GM12878 (cell line): ENCODE data around the gene KCND2. TPM values are rescaled to one million over a fixed set of nuclear protein-coding genes. Genes with fewer than 3 reads are reported as not detected.

Source experiments
- ATAC-seq: fragments of 200-7000 bp; cut with Tn5 transposase; 3 replicates; pipeline ENCODE4 v1.9.1; 2020; ENCODE audit warnings: mild to moderate bottlenecking, moderate library complexity
- BruUV-seq: library from RNA; stranded (reverse); fragments of 400-500 nt; replicated peaks from 2 replicates; lab custom pipeline; 2021; lab: Mats Ljungman, UMichigan
- CTCF ChIA-PET: fragments of 300-600 bp; sonication (Branson Sonifier 250); formaldehyde crosslinking; extraction: SDS; loops from one replicate; lab custom pipeline; 2021; ENCODE audit warnings: inconsistent platforms; lab: Yijun Ruan, JAX
- POLR2A ChIA-PET: fragments of 350-600 bp; formaldehyde crosslinking; extraction: SDS; loops from one replicate; lab custom pipeline; 2021; ENCODE audit warnings: inconsistent platforms; lab: Charles Lee
- RAD21 ChIA-PET: fragments of 300-600 bp; sonication (Branson Sonifier 250); formaldehyde crosslinking; loops from one replicate; lab custom pipeline; 2023; ENCODE audit warnings: antibody characterized with exemption; ENCODE audit not compliant: unreplicated experiment; lab: Charles Lee
- SMC1A ChIA-PET: fragments of 300-600 bp; sonication (Branson Sonifier 250); formaldehyde crosslinking; loops from one replicate; lab custom pipeline; 2023; ENCODE audit not compliant: unreplicated experiment, uncharacterized antibody; lab: Charles Lee
- DNase-seq: peaks from one replicate; pipeline ENCODE4 v3.0.0-alpha.2; 2011; ENCODE audit warnings: low read depth, low spot score
- FAIRE-seq: peaks from 3 replicates; lab custom pipeline; 2011; peaks lifted over from hg19 to GRCh38; lab: Jason Lieb, UNC
- H2AFZ ChIP-seq: 2 replicates; pipeline ENCODE4 v1.6.0; 2011; ENCODE audit warnings: low read depth, low read length, control low read depth; ENCODE audit not compliant: control insufficient read depth
- H3K27ac ChIP-seq: 2 replicates; pipeline ENCODE4 v1.5.1; 2011; ENCODE audit warnings: control low read depth; ENCODE audit not compliant: control insufficient read depth, insufficient read depth
- H3K27me3 ChIP-seq, 2 experiments: replicated peaks in 1 of 2; 2 replicates each; pipeline versions ENCODE4 v1.6.0 to v1.6.1; 2011; ENCODE audit warnings: low read length in 1 of 2; ENCODE audit not compliant: control insufficient read depth in 2 of 2, insufficient read depth in 2 of 2
- H3K36me3 ChIP-seq, 2 experiments: 2 replicates each; pipeline ENCODE4 v1.5.1; 2011; ENCODE audit warnings: low read length in 1 of 2; ENCODE audit not compliant: control insufficient read depth in 2 of 2, insufficient read depth in 2 of 2
- H3K4me1 ChIP-seq: 2 replicates; pipeline ENCODE4 v1.6.1; 2011; ENCODE audit warnings: mild to moderate bottlenecking, low read length, moderate library complexity, mixed read lengths; ENCODE audit not compliant: control insufficient read depth, insufficient read depth
- H3K4me2 ChIP-seq: 2 replicates; pipeline ENCODE4 v1.6.0; 2011; ENCODE audit warnings: control low read depth; ENCODE audit not compliant: control insufficient read depth, insufficient read depth
- H3K4me3 ChIP-seq: fragments of 200-600 bp; sonication (generic); 2 replicates; pipeline ENCODE4 v1.5.1; 2016
- H3K79me2 ChIP-seq: 2 replicates; pipeline ENCODE4 v1.6.0; 2011; ENCODE audit warnings: low read length; ENCODE audit not compliant: control insufficient read depth, insufficient read depth
- H3K9ac ChIP-seq: 2 replicates; pipeline ENCODE4 v1.8.0; 2011; ENCODE audit warnings: low read length, control low read depth, mixed read lengths; ENCODE audit not compliant: control insufficient read depth, insufficient read depth
- H3K9me3 ChIP-seq: replicated peaks from 3 replicates; pipeline ENCODE4 v1.5.1; 2011; ENCODE audit warnings: mild to moderate bottlenecking, low read length; ENCODE audit not compliant: control insufficient read depth, insufficient read depth
- H4K20me1 ChIP-seq: 2 replicates; pipeline ENCODE4 v1.6.0; 2011; ENCODE audit not compliant: control insufficient read depth, insufficient read depth
- CHD2 ChIP-seq: IDR thresholded peaks from 2 replicates; pipeline ENCODE4 v1.6.1; 2011; ENCODE audit warnings: low read depth, low read length, improper control_type of control experiment, borderline replicate concordance
- IKZF2 ChIP-seq, 2 experiments: fragments of 450-650 bp; IDR thresholded peaks; 2 replicates each; pipeline ENCODE4 v1.6.1; 2017; ENCODE audit warnings: mild to moderate bottlenecking in 2 of 2, moderate library complexity in 2 of 2
- PML ChIP-seq: IDR thresholded peaks from 2 replicates; pipeline ENCODE4 v1.6.1; 2012; ENCODE audit warnings: low read length, inconsistent platforms
- RCOR1 ChIP-seq: conservative IDR thresholded peaks from 2 replicates; pipeline ENCODE4 v1.6.1; 2012; ENCODE audit warnings: low read depth, low read length, improper control_type of control experiment
- ZBED1 ChIP-seq: IDR thresholded peaks from 2 replicates; pipeline ENCODE4 v1.6.1; 2016; ENCODE audit warnings: borderline replicate concordance
- ZZZ3 ChIP-seq: IDR thresholded peaks from 2 replicates; pipeline ENCODE4 v1.6.1; 2011; ENCODE audit warnings: low read depth; ENCODE audit not compliant: control insufficient read depth, insufficient read length
- WGBS: methylation state at CpG from one replicate; pipeline ENCODE4 v1.1.6; 2016; ENCODE audit warnings: low lambda C conversion rate; ENCODE audit not compliant: insufficient replicate concordance, insufficient coverage; ENCODE audit errors: missing lambda C conversion rate; 5-methylcytosine and 5-hydroxymethylcytosine counted together
- in situ Hi-C: fragments of 300-500 bp; cut with MboI; formaldehyde crosslinking; loops from 9 replicates; pipeline ENCODE4 v1.14.3; 2018; ENCODE audit warnings: mixed read lengths
- intact Hi-C: fragments of 100-400 bp; cut with micrococcal nuclease; formaldehyde crosslinking; loops from one replicate; pipeline ENCODE4 v1.14.2; 2022; ENCODE audit not compliant: unreplicated experiment
- polyA plus RNA-seq, 11 experiments: library from polyadenylated mRNA; depleted of rRNA in 4 of 11; unstranded in 6 of 11; stranded (reverse) in 5 of 11; fragments of >200 nt; fragmentation: Nextera tagmentation in 4 of 11; fragmentation: Illumina TruSeq in 1 of 11; extraction: Ambion mirVana in 4 of 11; extraction: Trizol in 1 of 11; gene quantifications; 1 replicate in 1 of 11; 2 replicates in 10 of 11; pipeline versions ENCODE4 v1.2.1 to v1.2.3, GENCODE V29; 2011 to 2016; ENCODE audit warnings: inconsistent platforms in 2 of 11, missing spikeins in 2 of 11, low read depth in 1 of 11
- total RNA-seq, 4 experiments: library from RNA; depleted of rRNA in 3 of 4; stranded (reverse); fragments of >200 nt in 3 of 4; fragmentation: Illumina TruSeq in 1 of 4; extraction: Trizol in 1 of 4; gene quantifications; 2 replicates each; pipeline versions ENCODE4 v1.2.1 to v1.2.3, GENCODE V29; 2013 to 2021
- TF ChIP-seq, protein P1 (sequence below): fragments of 150-350 bp; IDR thresholded peaks from 2 replicates; pipeline ENCODE4 v1.6.1; 2016; ENCODE audit warnings: low read depth, low read length

KCND2 gene
- total and polyA plus RNA-seq, 10 of the 15 experiments (the other 5 are each of a cell fraction or from before 2014, with no cell fraction given), result 3.6 to 22.3 (median 6.3) TPM

DNA sequence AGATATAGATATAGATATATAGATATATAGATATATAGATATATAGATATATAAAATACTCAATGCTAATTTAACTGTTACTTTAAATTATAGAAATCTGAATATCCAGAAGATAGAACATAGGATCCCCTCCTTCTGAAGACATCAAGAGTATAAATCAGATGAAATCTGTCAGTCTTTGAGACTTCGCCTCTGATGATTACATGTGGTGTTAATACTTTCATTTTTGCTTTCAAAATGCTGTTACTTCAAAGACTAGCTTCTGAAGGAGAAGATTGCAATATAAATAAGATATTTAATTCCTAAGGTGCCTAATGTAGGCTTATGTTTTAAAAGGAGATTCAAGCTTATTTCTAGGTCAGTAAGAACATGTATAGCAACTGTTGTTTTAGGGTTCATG is 404.6 kb downstream of the KCND2 start:
- BruUV-seq, result no TSS peak
- CTCF ChIA-PET, result no interaction called here

More for the DNA sequence above, 404.6 kb downstream of the KCND2 start:
- in situ Hi-C loops, result no loop called here
- Histone ChIP-seq H3K4me2 (no peak overlapping the region), H3K4me1 (no peaks in the 10 kb centered on the region), H3K9ac (no peak overlapping the region), H4K20me1 (no peaks in the 10 kb centered on the region), H3K36me3 (no peaks in the 10 kb centered on the region), H3K4me3 (no peak overlapping the region), H3K9me3 (no peaks in the 10 kb centered on the region), H3K27ac (no peak overlapping the region), H2AFZ (no peak overlapping the region), H3K79me2 (no peaks in the 10 kb centered on the region), H3K27me3 (no peaks in the 10 kb centered on the region)
- SMC1A ChIA-PET, result interaction anchor here (1.6 kb wide), 1 partner anchor 27 kb away, joined by 3 read pairs; no protein-coding TSS in a partner anchor
- intact Hi-C loops, result no loop called here
- no peak for TF ChIP-seq PML
- TF ChIP-seq IKZF2 (IDR thresholded peaks at IDR 0.05), result no peak
- TF ChIP-seq, protein P1, sequence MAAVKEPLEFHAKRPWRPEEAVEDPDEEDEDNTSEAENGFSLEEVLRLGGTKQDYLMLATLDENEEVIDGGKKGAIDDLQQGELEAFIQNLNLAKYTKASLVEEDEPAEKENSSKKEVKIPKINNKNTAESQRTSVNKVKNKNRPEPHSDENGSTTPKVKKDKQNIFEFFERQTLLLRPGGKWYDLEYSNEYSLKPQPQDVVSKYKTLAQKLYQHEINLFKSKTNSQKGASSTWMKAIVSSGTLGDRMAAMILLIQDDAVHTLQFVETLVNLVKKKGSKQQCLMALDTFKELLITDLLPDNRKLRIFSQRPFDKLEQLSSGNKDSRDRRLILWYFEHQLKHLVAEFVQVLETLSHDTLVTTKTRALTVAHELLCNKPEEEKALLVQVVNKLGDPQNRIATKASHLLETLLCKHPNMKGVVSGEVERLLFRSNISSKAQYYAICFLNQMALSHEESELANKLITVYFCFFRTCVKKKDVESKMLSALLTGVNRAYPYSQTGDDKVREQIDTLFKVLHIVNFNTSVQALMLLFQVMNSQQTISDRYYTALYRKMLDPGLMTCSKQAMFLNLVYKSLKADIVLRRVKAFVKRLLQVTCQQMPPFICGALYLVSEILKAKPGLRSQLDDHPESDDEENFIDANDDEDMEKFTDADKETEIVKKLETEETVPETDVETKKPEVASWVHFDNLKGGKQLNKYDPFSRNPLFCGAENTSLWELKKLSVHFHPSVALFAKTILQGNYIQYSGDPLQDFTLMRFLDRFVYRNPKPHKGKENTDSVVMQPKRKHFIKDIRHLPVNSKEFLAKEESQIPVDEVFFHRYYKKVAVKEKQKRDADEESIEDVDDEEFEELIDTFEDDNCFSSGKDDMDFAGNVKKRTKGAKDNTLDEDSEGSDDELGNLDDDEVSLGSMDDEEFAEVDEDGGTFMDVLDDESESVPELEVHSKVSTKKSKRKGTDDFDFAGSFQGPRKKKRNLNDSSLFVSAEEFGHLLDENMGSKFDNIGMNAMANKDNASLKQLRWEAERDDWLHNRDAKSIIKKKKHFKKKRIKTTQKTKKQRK, result no peak
- TF ChIP-seq CHD2, result no peak
- TF ChIP-seq ZZZ3, result no peak
- TF ChIP-seq RCOR1, result no peak
- TF ChIP-seq ZBED1, result no peak
- FAIRE-seq (no peak), ATAC-seq (no peak), DNase-seq (no peak)
- POLR2A ChIA-PET, result interaction anchor here (0.9 kb wide), 1 partner anchor 8 kb away, joined by 3 read pairs; no protein-coding TSS in a partner anchor
- RAD21 ChIA-PET, result no interaction called here
- WGBS, result 9% methylated on average over 1 of the region's 1 CpG
